ENCODE results near the gene SLC35G3.
"Not testable (repeated sequence)": the region's sequence is repeated elsewhere in the genome, so short reads cannot be mapped to it uniquely, and the experiment has no call there.

SLC35G3 gene

DNA sequence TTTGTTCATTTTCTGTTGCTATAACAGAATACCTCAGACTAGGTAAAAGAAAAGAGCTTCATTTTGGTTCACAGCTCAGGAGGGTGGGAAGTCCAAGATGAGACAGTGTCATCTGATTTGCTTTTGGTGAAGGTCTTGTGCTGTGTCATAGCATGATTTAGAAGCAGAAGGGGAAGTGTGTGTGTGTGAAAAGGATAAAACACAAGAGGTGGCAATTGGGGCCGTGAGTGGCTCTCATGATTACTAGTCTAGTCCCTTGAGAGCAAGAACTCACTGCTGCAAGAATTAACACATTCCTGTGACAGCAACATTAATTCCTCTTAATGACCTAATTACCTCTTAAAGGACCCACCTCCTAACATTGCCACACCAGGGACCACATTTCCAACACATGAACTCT, 8.3 kb downstream of the SLC35G3 start:
- TF ChIP-seq, protein P1, sequence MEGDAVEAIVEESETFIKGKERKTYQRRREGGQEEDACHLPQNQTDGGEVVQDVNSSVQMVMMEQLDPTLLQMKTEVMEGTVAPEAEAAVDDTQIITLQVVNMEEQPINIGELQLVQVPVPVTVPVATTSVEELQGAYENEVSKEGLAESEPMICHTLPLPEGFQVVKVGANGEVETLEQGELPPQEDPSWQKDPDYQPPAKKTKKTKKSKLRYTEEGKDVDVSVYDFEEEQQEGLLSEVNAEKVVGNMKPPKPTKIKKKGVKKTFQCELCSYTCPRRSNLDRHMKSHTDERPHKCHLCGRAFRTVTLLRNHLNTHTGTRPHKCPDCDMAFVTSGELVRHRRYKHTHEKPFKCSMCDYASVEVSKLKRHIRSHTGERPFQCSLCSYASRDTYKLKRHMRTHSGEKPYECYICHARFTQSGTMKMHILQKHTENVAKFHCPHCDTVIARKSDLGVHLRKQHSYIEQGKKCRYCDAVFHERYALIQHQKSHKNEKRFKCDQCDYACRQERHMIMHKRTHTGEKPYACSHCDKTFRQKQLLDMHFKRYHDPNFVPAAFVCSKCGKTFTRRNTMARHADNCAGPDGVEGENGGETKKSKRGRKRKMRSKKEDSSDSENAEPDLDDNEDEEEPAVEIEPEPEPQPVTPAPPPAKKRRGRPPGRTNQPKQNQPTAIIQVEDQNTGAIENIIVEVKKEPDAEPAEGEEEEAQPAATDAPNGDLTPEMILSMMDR (IDR thresholded peaks at IDR 0.05; ENCODE audit: insufficient read depth, missing control alignments) = no peak

DNA sequence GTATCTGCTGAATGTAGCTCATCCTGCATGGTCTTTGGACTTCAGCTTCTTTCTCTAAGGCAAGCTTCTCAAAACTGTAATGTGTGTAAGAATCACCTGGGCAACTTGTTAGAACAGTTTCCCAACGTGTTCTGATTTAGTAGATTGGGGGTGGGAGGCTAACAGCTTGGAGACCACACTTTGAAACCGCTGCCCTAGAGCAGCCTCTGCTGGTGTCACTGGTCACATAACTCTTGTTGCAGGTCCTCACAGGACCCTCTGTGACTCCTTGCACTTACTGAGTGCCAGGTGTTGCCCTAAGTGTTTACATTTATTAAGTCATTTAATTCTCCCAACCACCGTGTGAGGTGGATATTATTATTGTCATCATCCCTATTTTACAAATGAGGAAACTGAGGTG, 9.9 kb downstream of the SLC35G3 start:
- DNase-seq (ENCODE audit: insufficient read length, low spot score) (no peak), FAIRE-seq (no peak)
- TF ChIP-seq, protein P1 (IDR thresholded peaks at IDR 0.05; ENCODE audit: insufficient read depth, missing control alignments) = no peak

More for the DNA sequence above, 8.3 kb downstream of the SLC35G3 start:
- no peak for DNase-seq (ENCODE audit: insufficient read length, low spot score)
- FAIRE-seq = no peak

DNA sequence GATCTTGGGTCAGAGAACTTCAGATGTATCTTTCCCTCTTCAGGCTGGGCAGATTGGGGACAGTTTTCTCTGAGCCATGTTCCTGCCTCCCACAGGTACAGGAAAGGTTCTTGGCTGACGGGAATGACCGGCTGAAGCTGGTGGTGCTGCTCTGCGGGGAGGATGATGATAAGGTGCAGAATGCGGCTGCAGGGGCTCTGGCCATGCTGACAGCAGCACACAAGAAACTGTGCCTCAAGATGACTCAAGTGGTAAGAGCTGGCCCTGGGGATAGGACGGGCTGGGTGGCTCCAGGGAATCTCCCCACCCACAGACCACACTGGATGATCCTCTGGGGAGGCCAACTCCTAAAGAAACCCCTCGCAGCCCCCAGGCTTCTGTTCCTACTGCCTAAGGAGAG, 10.9 kb downstream of the SLC35G3 start:
- TF ChIP-seq, protein P1 (IDR thresholded peaks at IDR 0.05; ENCODE audit: insufficient read depth, missing control alignments) = no peak
- FAIRE-seq (no peak), DNase-seq (ENCODE audit: insufficient read length, low spot score) (no peak)

DNA sequence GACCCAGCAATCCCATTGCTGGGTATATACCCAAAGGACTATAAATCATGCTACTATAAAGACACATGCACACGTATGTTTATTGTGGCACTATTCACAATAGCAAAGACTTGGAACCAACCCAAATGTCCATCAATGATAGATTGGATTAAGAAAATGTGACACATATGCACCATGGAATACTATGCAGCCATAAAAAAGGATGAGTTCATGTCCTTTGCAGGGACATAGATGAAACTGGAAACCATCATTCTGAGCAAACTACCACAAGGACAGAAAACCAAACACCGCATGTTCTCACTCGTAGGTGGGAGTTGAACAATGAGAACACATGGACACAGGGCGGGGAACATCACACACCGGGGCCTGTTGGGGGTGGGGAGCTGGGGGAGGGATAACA, 14.8 kb downstream of the SLC35G3 start:
- DNase-seq (ENCODE audit: insufficient read length, low spot score); FAIRE-seq: not testable (repeated sequence)

DNA sequence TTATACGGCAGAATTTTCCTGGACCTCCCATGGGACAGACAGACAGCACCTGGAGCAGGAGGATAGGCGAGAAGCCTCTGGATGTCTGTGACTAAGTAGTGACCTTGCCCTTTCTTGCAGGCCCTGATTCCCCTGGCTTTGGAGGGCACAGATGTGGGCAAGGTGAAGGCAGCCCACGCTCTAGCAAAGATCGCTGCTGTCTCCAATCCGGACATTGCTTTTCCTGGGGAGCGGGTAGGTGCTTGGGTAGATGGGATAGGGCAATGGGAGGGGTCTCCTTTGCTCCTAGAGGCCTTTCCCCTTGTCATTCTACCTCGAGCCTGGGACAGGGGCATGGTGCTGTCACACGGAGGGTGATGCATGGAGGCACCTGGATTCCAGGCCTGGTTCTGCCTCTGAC, 17.3 kb downstream of the SLC35G3 start:
- no peak for FAIRE-seq
- TF ChIP-seq, protein P1 (IDR thresholded peaks at IDR 0.05; ENCODE audit: insufficient read depth, missing control alignments) = no peak
- DNase-seq (ENCODE audit: insufficient read length, low spot score) = no peak

DNA sequence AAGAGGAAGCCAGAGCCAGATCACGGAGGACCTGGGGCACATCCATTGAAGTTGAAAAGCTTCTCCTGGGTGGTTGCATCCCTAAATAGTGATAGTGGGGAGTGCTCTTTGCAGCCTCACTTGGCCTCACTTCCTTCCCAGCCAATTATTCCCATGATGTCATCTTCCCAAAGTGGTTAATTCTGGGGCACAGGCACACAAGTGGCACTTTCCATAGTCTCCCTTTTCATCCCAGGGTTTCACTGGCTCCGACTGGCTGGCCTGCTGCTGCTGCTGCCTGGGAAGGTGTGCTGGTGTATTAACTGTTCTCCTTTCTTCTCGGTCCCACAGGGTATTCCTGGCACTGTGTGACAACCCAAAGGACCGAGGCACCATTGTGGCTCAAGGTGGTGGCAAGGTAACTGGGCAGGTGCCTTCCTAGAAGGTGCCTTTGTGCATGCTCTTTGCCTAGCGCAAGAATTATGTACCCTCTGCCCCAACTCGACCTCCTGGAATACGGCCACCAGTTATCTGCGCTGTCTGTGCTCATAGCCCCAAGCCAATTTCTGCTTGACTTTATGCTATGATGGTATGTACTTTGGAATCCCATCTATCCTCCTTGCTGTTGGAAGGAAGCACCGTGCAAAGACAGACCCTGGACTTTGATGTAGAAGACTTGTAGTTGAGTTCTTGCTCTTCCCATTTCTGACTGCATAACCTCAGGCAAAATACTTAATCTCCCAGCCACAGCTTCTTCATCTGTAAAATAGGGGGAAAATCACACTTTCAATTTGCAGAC, 18.4 kb downstream of the SLC35G3 start:
- FAIRE-seq (no peak), DNase-seq (ENCODE audit: insufficient read length, low spot score) (no peak)
- TF ChIP-seq, protein P1 (IDR thresholded peaks at IDR 0.05; ENCODE audit: insufficient read depth, missing control alignments) = no peak

DNA sequence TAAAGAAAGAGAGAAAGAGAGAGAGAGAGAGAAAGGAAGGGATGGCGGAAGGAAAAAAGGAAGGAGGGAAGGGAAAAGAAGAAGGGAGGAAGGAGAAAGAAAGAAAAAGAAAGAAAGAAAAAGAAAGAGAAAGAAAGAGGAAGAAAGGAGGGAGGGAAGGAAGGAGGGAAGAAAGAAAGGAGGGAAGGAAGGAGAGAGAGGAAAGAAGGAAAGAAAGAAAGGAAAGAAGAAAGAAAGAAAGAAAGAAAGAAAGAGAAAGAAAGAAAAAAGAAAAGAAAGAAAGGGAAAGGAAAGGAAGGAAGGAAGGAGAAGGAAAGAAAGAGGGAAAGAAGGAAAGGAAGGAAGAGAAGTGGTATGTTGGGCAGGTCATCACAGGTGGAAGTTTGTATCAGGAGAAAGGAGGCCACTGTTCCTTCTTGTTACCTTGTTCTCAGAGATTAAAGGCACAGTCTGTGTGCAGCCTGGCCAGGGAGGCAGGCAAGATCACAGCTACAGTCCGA, 19.3 kb downstream of the SLC35G3 start:
- TF ChIP-seq, protein P1 (IDR thresholded peaks at IDR 0.05; ENCODE audit: insufficient read depth, missing control alignments) = no peak
- FAIRE-seq (no peak), DNase-seq (ENCODE audit: insufficient read length, low spot score) (no peak)

DNA sequence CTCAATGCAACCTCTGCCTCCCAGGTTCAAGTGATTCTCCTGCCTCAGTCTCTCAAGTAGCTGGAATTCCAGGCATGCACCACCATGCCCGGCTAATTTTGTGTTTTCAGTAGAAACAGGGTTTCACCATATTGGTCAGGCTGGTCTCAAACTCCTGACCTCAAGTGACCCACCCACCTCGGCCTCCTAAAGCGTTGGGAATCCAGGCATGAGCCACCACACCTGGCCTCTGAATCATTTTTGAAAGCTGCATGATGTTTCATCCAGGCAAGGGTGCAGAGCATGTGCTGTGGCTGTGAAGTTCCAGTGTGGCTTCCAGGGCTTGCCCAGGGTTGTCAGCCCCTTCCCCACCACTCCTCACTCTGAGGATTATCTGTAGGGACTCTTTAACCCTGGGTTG, 21.9 kb downstream of the SLC35G3 start:
- FAIRE-seq = not testable (repeated sequence)

More for the DNA sequence above, 21.9 kb downstream of the SLC35G3 start:
- not testable (repeated sequence) for DNase-seq (ENCODE audit: insufficient read length, low spot score)
